Measurements from ENCODE around the gene USP51.
"Not testable (repeated sequence)": the region's sequence is repeated elsewhere in the genome, so short reads cannot be mapped to it uniquely, and the experiment has no call there.

USP51 gene

DNA sequence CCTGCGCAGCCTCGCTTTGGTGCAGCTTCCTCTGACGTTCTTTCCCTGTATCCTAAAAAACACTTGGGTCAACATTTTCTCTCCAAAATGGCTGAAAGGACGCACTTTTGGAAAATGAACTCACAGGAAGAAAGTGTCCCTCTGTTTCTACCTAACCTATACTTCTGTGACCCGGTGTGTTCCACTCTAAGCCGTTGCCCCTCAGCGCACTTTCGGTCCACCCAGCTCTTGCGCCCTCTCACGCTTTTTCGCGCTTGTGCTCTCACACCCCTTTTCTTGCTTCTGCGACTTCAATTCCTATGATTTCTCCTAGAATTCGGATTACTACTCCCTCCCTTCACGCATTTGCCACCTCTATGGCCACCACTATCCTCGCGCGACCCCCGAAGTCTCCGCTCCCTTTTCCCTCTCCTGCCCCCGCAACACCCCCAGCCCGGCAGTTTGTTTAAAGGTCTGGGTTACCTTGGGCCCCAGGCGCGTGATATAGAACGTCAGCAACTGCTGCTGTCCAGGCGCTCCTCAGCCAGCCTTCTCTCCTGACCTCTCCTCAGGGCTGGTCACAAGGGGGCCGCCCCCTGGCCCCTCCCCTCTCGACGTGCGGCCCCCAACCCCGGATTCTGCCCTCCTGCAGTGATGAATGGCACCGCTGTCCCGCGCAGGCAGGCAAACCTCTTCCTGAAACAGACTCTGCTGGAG, at the start of gene USP51:
TSS of gene USP51 (minus strand) at position 535 of the 696 bp plus-strand sequence. CDS start 909 bp downstream, outside the sequence.
- DNase-seq (ENCODE audit: low read depth in 2 of 2): no peak

DNA sequence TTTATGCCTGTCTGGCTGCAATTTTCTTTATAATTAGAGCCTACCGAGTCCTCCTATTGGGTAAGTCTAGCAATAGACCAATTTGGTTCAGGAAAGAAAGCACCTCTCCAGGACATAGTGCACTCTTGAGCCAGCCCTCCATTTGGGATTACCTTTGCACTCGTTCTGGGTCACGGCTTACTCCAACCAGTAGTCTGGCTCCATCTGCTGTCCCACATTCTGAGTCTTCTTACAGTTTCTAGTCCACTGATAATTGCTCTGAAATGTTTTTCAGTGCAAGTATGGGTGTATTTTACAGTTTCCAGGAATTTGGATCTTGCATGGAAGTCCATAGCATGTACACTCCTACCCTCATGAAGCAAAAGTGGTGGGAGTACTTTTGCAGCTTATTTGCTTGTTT, 34.8 kb upstream of the USP51 start:
- DNase-seq (ENCODE audit: low read depth in 2 of 2): no peak

GRCh38 chrX:55523356-55523755, 33.7 kb upstream of the USP51 start:
- no peak for DNase-seq (ENCODE audit: low read depth in 2 of 2)

DNA sequence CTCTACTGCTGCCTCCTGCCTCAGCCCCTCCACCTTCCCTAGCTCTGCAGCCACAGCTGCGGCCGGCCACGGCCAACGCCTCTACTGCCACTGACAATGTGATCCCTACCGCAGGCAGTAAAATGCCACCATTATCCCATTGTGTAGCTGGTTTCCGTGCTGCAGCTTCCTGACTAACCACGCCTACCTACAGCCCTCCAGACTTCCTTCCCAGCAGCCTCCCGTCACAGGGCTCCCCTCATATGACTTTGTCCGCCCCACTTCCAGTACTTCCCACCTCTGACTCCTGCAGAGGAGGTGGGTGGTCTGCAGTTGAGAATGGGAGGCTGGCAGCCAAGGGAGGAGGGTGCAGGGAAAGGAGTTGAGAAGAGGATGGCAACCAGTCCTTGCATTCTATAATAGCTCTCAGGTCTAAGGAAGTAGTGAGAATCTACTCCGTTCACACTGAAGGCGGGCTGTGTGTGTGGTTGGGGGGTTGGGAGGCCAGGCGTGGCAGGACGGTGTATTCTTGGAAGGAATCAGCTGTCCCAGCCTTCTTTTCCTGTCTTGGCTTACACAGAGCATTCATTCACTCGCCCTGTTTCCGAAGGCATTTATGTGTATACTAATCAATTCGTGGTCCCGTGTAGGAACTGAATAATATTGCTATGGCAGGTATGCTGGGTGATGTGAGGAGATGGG, 33.1 kb upstream of the USP51 start:
- DNase-seq (ENCODE audit: low read depth in 2 of 2): no peak

GRCh38 chrX:55521687-55522086, 32.0 kb upstream of the USP51 start:
- DNase-seq (ENCODE audit: low read depth in 2 of 2): no peak

- not testable (repeated sequence) for DNase-seq (ENCODE audit: low read depth in 2 of 2)
Measured at GRCh38 chrX:55516794-55517481, 27.3 kb upstream of the USP51 start.

DNA sequence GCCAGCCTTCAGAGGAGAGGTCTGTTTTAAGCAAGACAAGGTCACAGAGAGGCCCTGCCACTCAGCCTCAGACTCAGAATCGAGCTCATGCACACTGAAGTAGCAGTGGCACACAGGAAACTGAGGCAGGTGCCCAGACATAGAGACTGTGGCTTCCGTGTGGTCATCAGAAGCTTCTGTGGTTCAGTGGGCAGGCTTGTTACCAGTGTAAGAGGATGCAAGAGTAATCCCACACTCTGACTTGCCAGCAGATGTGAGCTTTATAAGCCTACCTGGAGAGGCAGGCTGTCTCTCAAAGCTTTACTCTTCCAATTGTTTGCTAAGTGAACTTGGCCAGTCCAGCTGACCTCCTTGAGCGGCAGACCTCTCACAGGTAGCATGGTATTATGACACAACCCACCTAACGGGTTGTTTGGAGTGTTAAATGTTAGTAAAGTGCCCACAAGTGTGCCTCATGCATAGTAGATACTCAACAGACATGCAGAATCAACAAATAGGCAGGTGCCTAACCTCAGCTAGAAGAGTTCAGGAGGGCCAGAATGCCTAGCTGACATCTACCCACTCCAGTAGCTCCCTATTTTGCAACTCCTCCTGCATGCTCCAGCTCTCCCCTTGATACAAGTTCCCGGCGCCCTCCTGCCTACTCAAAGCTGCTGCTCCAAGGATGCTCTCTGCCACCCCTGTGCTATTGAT, 23.5 kb upstream of the USP51 start:
- DNase-seq (ENCODE audit: low read depth in 2 of 2): not testable (repeated sequence)

DNA sequence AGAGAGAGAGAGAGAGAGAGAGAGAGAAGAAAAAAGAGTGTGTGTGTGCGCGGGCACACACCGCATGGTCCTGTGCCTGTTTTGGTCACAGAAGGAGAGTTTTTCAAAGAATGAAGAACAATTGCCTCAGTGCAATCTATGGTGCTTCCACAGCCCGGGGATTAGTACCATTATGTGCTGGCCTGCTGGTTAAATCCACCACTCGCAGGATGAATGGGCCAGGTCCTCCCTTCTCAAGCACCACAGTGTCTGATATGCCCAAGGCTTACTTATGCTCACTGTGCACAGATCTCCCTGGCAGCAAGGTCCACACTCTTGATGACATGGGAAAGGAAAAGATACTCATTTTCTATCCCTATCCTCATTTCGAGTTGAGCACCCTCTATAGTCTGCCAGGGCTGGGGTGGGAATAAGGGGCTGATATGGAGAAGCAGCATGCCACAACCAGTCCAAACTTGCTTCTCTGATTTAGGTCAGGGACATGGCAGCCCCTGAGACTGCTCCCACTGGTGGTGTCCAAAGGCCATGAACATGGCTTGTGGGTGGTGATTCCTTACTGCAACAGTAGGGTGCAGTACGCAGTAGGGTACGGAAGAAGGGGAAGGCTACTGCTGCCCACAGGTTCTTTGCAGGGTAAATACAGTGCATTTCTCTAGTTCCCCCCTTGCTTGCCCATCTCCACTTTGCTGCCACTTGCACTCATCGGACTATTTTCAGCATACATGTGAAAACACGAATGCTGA, 18.9 kb upstream of the USP51 start:
- DNase-seq (ENCODE audit: low read depth in 2 of 2): not testable (repeated sequence)

GRCh38 chrX:55507699-55508098, 18.1 kb upstream of the USP51 start:
- DNase-seq (ENCODE audit: low read depth in 2 of 2): not testable (repeated sequence)

DNA sequence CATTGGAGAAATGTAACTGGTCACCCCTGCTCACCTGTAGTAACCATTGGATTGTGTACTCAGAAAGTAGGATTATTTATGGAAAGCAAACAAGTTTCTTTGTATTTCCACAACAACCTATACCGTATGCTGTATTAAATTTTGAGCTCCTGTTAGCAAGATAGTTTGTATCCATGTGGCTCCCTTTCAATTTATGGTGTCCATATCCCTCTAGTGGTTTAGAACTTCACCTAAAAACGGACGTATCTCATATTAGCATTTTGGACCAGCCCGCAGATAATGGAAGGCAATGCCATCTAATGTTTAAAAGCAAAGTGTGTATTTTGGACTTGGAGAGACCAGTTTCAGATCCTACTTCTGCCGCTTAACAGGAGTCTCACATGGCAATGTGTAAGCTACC, 17.4 kb upstream of the USP51 start:
- DNase-seq (ENCODE audit: low read depth in 2 of 2): not testable (repeated sequence)

GRCh38 chrX:55490974-55491373, 1.3 kb upstream of the USP51 start:
- no peak for DNase-seq (ENCODE audit: low read depth in 2 of 2)

DNA sequence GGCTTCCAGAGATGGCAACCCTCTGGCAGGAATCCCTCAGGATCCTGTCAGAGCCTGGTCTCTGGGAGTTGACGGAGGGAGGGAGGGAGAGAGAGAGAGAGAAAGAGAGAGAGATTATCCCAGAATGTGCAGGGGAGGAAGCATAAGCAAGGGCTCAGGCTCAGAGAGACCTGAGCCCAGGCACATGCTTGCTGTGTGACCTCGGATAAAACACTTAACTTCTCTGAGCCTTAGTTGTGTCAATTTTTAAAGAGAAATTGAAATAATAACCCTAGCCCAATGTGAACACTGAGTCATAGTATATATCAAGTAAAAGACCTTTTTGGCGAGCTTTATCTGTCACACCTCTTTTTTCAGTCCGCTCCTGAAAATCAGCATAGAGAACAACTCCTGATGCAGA, 473 bp upstream of the USP51 start:
- no peak for DNase-seq (ENCODE audit: low read depth in 2 of 2)

DNA sequence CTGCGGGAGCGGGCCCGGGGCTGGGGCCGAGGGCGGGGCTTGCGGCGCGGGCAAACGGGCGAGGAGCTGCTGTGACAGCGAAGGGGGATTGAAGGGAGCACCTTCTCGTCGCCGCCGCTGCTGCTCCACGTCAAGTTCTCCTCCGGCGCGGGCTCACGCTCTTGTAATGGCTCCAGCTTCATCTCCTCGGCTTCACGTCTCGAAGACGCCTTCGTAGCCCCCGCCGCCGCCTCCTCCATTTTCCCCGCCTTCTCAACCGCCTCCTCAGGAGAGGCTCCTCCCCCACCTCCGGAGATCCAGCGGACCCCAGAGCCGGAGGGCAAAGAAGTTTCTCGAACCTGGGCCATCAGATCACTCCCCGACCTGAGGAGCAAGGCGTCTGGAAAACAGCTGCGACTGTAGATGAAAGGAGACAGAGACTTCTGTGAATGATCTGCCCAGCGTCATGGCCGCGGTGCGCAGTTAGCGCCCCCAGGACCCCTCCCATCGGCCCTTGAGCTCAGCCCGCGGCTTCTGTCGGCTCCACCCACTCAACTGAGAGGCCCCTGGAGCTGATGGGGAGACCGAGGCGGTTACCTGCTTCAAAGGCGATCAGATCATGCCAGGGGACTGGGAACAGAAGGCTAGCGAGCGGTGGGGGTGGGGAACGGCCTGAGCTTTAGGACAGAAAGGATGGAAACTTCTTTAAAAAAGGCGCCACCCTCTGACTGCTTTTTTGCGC, 895 bp downstream of the USP51 start:
- peak; percentile 24 to 34 for DNase-seq (ENCODE audit: low read depth in 2 of 2)

GRCh38 chrX:55488006-55488592, 1.5 kb downstream of the USP51 start:
- DNase-seq (ENCODE audit: low read depth in 2 of 2): no peak

DNA sequence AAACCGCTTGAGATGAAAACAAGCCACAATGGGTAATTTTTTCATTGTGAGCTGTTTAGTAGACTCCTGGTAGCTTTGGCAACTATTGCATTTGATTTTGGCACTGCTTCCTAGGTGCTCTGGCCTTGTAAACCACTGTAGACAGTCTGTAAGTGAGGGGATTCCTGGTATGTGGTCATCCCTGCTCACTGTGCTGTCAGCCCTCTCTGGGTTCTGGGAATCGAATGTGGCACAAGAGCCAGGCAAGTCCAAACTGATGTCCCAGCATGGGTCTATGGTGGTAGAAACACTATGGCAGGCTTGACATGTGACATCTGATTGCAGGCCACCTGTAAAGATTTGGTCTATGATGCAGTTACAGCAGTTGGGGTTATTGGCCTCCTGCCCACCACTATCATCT, 2.5 kb downstream of the USP51 start:
- no peak for DNase-seq (ENCODE audit: low read depth in 2 of 2)

DNA sequence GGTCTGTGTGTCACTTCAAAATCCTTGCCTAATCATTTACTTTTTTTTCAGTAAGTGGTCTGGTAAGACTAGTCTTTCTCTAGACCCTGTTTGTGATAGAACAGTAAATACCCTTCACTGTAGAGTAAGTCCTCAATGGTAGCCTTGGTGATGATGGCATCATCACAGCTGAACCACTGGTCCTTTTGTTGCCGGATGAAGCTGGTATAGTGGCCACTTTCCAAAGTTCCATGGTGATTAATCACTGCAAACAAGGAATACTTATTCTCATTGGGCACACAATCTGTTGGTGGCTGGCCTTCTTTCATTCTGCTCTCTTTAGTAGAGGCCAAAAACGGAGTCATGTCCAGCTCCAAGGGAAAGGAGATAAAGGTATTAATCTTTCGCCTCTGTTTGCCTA, 2.9 kb downstream of the USP51 start:
- DNase-seq (ENCODE audit: low read depth in 2 of 2): no peak

DNA sequence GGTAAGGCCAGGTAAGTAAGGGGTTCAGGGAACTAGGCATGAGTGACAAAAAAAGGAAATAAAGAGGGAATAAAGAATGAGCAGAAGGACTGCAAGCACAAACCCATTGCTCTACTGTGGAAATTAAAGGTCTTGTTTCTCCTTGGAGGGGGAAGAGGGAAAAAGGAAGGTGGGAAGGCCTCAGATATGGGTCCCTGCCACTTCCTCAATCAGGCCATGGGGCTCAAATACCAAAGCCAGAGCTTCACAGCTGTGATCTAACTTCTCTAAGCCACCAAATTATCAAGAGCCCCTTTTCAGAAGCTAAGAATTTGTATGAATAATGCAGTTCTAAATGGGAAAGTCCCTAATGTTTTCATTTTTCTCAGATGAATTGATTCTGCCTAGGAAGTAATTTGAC, 4.7 kb downstream of the USP51 start:
- no peak for DNase-seq (ENCODE audit: low read depth in 2 of 2)

DNA sequence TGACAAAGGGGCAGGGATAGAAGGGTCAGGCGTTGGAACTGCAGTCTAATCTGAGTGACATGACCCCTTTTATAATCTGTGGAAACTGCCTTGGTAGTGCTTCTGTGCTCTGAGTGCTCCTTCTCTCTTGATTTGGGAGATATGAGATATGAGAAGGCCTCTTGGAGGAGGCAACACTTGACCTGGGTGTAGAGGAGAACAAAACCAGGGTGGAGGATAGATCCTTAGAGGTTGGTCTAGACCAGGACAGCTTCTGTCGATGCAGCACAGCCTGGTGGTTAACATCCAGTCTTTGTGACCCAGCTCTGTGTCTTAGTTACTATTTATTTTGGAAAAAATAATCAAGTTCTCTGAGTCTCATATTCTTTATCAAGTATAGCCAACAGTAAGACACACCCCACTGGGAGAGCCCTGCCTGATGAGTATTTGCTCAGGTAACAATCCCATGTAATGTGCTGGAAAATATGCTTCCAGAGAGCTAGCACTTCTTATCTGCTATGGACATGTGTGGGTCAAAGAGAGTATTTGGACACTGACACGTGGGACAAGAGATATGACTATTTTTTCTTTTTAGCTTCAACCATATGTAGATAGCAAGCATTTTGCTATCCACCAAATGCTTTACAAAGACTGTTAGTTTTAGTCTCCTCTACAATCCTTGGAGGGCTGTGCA, 9.1 kb downstream of the USP51 start:
- no peak for DNase-seq (ENCODE audit: low read depth in 2 of 2)

GRCh38 chrX:55479956-55480355, 9.7 kb downstream of the USP51 start:
- not testable (repeated sequence) for DNase-seq (ENCODE audit: low read depth in 2 of 2)

DNA sequence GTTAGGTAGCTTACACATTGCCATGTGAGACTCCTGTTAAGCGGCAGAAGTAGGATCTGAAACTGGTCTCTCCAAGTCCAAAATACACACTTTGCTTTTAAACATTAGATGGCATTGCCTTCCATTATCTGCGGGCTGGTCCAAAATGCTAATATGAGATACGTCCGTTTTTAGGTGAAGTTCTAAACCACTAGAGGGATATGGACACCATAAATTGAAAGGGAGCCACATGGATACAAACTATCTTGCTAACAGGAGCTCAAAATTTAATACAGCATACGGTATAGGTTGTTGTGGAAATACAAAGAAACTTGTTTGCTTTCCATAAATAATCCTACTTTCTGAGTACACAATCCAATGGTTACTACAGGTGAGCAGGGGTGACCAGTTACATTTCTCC, 23.9 kb downstream of the USP51 start:
- not testable (repeated sequence) for DNase-seq (ENCODE audit: low read depth in 2 of 2)
